Astrocyte (in vitro differentiated cells and primary cell): Measurements from ENCODE around the gene ZER1.

Experiments
- EZH2 ChIP-seq: IDR thresholded peaks from 2 replicates; pipeline ENCODE4 v1.6.1; 2012; ENCODE audit warnings: mild to moderate bottlenecking, low read length, inconsistent platforms; ENCODE audit not compliant: insufficient read depth
- TF ChIP-seq, protein P1 (sequence below): IDR thresholded peaks from 2 replicates; pipeline ENCODE4 v1.5.1; 2011; ENCODE audit warnings: low read depth, mild to moderate bottlenecking, inconsistent platforms, low read length, moderate library complexity; ENCODE audit not compliant: insufficient read depth

DNA sequence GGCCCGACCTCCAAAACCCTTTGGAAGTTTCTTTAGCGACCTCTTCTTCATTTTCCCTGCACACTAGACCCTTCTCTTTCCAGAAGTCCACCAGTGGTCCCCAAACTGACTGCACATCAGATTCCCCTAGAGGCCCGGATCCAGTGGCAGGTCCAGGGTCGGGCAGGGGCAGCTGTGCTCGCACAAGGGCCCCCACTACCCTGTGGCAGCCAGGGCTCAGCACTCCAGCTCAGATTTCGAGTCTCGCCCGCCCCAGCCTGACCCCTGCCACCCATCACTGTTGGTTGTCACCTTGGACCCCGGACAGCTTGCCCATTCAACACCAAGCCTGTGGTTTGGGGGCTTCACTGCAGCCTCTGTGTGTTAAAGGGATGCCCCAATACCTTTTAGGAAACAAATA lies 40.0 kb downstream of the ZER1 start:
- TF ChIP-seq, protein P1, sequence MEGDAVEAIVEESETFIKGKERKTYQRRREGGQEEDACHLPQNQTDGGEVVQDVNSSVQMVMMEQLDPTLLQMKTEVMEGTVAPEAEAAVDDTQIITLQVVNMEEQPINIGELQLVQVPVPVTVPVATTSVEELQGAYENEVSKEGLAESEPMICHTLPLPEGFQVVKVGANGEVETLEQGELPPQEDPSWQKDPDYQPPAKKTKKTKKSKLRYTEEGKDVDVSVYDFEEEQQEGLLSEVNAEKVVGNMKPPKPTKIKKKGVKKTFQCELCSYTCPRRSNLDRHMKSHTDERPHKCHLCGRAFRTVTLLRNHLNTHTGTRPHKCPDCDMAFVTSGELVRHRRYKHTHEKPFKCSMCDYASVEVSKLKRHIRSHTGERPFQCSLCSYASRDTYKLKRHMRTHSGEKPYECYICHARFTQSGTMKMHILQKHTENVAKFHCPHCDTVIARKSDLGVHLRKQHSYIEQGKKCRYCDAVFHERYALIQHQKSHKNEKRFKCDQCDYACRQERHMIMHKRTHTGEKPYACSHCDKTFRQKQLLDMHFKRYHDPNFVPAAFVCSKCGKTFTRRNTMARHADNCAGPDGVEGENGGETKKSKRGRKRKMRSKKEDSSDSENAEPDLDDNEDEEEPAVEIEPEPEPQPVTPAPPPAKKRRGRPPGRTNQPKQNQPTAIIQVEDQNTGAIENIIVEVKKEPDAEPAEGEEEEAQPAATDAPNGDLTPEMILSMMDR = no peak
- TF ChIP-seq EZH2 = no peak
